Measurements from ENCODE around the gene UFSP2.

DNA sequence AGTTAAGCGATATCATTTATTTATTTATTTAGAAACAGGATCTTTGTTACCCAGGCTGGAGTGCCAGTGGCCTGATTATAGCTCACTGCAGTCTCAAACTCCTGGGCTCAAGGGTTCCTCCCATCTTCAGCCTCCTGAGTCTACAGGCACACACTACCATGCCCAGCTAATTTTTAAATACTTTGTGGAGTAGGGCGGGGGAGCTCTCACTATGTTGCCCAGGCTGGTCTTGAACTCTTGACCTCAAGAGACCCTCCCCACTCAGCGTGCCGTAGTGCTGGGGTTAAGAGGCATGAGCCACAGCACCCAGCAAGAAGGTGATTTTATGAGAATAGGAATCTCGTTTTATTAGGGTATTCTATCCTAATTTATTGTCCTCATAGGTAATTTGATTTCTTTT, 3.9 kb upstream of the UFSP2 start:
- TF ChIP-seq, protein P1, sequence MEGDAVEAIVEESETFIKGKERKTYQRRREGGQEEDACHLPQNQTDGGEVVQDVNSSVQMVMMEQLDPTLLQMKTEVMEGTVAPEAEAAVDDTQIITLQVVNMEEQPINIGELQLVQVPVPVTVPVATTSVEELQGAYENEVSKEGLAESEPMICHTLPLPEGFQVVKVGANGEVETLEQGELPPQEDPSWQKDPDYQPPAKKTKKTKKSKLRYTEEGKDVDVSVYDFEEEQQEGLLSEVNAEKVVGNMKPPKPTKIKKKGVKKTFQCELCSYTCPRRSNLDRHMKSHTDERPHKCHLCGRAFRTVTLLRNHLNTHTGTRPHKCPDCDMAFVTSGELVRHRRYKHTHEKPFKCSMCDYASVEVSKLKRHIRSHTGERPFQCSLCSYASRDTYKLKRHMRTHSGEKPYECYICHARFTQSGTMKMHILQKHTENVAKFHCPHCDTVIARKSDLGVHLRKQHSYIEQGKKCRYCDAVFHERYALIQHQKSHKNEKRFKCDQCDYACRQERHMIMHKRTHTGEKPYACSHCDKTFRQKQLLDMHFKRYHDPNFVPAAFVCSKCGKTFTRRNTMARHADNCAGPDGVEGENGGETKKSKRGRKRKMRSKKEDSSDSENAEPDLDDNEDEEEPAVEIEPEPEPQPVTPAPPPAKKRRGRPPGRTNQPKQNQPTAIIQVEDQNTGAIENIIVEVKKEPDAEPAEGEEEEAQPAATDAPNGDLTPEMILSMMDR (conservative IDR thresholded peaks at IDR 0.05): no peak
- no peak for TF ChIP-seq EZH2 (IDR thresholded peaks at IDR 0.05; ENCODE audit: low read depth)
